Fibroblast of villous mesenchyme (primary cell): ENCODE data around the gene NEDD8. TPM values are rescaled to one million over a fixed set of nuclear protein-coding genes. Genes with fewer than 3 reads are reported as not detected.

ENCODE experiments used
- DNase-seq: peaks from one replicate; pipeline ENCODE4 v3.0.0-alpha.2; 2010; ENCODE audit warnings: low read depth
- H3K4me3 ChIP-seq: 2 replicates; pipeline ENCODE4 v1.5.1; 2011; ENCODE audit warnings: low read depth, mild to moderate bottlenecking, low read length
- total RNA-seq: library from RNA; depleted of rRNA; stranded (reverse); fragments of >200 nt; gene quantifications from 2 replicates; pipeline ENCODE4 v1.2.3, GENCODE V29; 2012
- TF ChIP-seq, protein P1 (sequence below): IDR thresholded peaks from 2 replicates; pipeline ENCODE4 v1.5.1; 2012; ENCODE audit warnings: low read depth, mild to moderate bottlenecking, low read length; ENCODE audit not compliant: insufficient read depth

Gene NEDD8
- total RNA-seq, 1 donor: 128 TPM

DNA sequence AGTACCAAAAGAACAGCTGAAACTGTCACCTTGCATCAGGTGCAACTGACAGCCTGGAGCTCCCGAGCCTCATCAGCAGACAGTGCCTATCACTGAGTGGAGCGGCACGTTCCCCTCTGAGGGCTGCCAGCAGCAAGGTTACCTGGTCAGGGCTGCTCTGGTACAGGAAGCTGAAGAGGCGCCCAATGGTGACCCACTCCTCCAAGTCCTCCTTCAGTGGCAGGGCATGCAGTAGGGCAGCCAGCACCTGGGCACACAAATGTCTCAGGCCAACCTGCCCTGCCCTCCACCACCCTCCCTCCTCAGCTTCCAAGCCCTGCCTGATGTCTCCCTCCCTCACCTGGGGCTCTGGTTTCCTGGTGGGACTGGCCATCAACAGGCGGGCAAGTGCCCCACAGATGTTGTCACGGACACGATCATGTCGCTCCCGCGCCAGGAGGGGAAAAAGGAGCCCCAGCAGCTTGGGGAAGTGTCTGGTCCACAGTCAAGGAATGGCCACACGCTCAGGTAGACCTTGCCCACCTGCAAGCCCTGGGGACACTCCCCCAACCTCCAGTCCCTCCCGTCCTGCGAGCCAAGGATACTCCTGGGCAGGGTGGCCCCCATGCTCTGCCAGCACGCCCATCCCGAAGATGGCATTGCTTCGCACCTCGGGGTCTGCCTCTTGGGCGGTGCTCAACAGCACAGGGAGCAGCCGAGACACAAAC, 50.6 kb downstream of the NEDD8 start:
- TF ChIP-seq, protein P1, sequence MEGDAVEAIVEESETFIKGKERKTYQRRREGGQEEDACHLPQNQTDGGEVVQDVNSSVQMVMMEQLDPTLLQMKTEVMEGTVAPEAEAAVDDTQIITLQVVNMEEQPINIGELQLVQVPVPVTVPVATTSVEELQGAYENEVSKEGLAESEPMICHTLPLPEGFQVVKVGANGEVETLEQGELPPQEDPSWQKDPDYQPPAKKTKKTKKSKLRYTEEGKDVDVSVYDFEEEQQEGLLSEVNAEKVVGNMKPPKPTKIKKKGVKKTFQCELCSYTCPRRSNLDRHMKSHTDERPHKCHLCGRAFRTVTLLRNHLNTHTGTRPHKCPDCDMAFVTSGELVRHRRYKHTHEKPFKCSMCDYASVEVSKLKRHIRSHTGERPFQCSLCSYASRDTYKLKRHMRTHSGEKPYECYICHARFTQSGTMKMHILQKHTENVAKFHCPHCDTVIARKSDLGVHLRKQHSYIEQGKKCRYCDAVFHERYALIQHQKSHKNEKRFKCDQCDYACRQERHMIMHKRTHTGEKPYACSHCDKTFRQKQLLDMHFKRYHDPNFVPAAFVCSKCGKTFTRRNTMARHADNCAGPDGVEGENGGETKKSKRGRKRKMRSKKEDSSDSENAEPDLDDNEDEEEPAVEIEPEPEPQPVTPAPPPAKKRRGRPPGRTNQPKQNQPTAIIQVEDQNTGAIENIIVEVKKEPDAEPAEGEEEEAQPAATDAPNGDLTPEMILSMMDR: no peak
- H3K4me3 ChIP-seq: no peak overlapping the region
- DNase-seq: no peak

- TF ChIP-seq, protein P1: no peak
- peak; percentile 80 for DNase-seq
- H3K4me3 ChIP-seq: no peak overlapping the region
Measured at GRCh38 chr14:24179961-24180796, 52.0 kb downstream of the NEDD8 start.

DNA sequence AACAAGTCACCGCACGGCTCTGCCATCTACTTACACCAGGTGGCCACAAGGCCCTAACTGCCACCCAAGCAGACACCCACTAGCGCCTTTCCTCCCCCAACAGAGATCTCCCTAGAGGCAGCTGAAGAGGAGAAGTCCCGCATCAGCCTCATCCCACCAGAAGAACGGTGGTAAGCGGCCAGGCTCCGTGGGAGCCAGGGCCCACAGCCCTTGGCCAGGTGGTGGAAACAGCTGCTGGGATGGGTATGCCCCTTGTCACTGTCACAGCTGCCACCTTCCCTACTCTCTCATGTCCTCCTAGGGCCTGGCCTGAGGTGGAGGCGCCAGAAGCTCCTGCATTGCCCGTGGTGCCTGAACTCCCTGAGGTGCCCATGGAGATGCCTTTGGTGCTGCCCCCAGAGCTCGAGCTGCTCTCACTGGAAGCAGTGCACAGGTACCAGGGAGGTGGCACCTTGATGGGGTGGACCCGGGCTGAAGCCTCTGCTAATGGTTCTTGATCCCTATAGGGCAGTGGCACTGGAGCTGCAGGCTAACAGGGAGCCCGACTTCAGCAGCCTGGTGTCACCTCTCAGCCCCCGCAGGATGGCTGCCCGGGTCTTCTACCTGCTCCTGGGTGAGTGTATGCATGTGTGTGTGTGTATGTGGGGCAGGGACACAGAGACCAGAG, 52.7 kb downstream of the NEDD8 start:
- TF ChIP-seq, protein P1: no peak
- no peak overlapping the region for H3K4me3 ChIP-seq
- no peak for DNase-seq

DNA sequence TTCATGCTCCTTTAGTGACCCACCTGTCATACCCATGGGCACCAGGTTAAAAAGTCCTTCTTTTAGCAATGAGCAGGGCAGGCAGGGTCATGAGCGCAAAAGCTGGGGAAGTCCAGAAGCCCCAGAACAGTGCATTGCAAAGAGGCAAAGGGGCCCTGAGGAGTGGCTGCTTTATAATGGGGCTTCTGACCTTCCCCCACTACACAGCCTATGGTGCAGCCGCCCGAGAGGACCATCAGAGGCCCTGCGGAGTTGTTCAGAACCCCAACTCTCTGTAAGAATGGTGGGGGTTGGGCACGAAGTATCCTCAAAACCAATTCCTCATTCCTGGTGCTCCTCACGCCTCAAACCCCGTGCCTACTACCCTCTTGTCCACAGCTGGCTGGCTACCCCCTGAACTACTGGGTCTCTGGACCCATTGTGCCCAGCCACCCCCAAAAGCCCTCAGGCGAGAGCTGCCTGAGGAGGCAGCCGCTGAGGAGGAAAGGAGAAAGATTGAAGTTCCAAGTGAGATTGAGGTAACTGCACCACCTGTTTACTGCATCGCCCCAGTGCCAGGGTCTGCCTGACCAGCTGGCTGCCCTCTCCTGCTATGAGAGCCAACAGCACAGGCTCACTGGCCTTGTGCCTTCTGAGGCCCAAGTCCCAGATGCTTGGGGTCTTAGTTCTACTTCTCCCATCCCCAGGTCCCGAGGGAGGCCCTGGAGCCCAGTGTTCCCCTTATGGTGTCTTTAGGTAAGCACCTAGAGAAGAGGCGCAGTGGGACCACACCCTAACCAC, 53.6 kb downstream of the NEDD8 start:
- H3K4me3 ChIP-seq: no peak overlapping the region
- TF ChIP-seq, protein P1: no peak
- no peak for DNase-seq

DNA sequence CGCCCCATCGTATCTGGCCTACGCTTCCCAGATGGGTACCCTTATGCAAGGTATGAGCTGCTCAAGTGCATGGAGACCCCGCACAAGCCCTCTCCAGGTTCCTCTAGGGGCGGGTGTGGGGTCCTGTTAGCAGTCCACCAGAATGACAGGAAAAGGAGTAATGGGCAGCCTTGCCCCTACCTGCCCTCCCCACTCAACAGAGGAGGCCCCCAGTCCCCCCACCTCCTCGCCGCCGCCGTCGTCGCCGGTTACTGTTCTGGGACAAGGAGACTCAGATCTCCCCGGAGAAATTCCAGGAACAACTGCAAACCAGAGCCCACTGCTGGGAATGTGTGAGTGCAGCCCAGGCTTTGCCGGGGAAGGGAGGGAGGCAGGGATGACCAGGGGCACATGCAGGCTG, 54.3 kb downstream of the NEDD8 start:
- no peak for DNase-seq
- H3K4me3 ChIP-seq: no peak overlapping the region
- TF ChIP-seq, protein P1: no peak
